IPS-18a (cell line): ENCODE data around the gene SPATA25.

Experiments
- H3K27ac ChIP-seq: one replicate; pipeline ENCODE4 v1.5.1; 2013; ENCODE audit warnings: low read length
- H3K27me3 ChIP-seq: one replicate; pipeline ENCODE4 v1.6.1; 2013; ENCODE audit warnings: mild to moderate bottlenecking, low read length; ENCODE audit not compliant: control insufficient read depth, insufficient read depth
- H3K36me3 ChIP-seq: one replicate; pipeline ENCODE4 v1.6.1; 2013; ENCODE audit warnings: low read depth, low read length; ENCODE audit not compliant: control insufficient read depth
- H3K4me1 ChIP-seq: one replicate; pipeline ENCODE4 v1.6.1; 2013; ENCODE audit warnings: low read depth, low read length; ENCODE audit not compliant: control insufficient read depth
- H3K4me3 ChIP-seq: one replicate; pipeline ENCODE4 v1.5.1; 2013; ENCODE audit warnings: low read length
- H3K9ac ChIP-seq: one replicate; pipeline ENCODE4 v1.6.1; 2013; ENCODE audit warnings: mild to moderate bottlenecking, low read length, moderate library complexity
- H3K9me3 ChIP-seq: one replicate; pipeline ENCODE4 v1.6.1; 2013; ENCODE audit warnings: low read depth, low read length; ENCODE audit not compliant: control insufficient read depth

SPATA25 gene

DNA sequence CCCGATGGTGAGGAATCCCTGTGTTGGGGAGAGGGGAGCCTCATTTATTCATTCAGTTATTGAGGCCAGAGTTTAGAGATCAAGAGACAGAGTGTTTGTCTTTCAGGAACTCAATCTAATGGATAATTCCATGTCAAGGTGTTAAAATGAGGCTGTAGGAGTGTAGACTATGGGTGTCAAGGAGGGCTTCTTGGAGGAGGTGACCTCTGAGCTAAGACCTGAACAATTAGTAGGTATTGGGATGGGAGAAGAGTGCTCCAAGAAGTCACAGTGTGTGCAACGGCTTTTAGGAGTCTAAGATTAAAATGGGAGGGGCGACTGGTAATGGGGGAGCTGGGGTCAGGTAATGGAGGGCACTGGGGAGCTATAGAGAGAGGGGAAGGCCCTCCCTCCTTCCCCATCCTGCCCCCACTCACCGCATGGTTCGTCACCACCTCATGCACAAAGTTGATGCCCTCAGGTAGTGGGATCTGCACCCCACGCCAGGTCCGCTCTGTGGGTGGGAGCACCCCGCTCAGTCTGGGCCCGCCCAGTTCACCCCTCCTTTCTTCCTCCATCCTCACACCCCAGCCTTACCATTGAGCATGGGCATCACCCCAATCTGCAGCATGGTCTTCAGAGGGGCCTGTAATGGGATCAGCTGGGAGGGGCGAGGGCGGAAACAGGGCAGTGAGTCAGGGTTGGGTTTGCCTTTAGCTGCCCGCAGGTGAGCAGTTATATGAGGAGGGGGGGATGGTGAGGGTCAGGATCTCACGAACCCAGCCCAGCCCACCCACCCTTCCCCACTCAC is 11.8 kb upstream of the SPATA25 start:
- Histone ChIP-seq H3K36me3 (peaks cover 54% of the 10 kb centered on the region), H3K27me3 (no peaks in the 10 kb centered on the region), H3K4me3 (no peak overlapping the region), H3K27ac (no peak overlapping the region), H3K9me3 (no peaks in the 10 kb centered on the region), H3K9ac (no peak overlapping the region), H3K4me1 (no peaks in the 10 kb centered on the region)

GRCh38 chr20:45898285-45898684 is 10.9 kb upstream of the SPATA25 start:
- H3K27me3 ChIP-seq: no peaks in the 10 kb centered on the region
- H3K27ac ChIP-seq: no peak overlapping the region
- H3K9me3 ChIP-seq: no peaks in the 10 kb centered on the region
- no peak overlapping the region for H3K9ac ChIP-seq
- H3K36me3 ChIP-seq: peaks cover 52% of the 10 kb centered on the region
- no peaks in the 10 kb centered on the region for H3K4me1 ChIP-seq
- no peak overlapping the region for H3K4me3 ChIP-seq

DNA sequence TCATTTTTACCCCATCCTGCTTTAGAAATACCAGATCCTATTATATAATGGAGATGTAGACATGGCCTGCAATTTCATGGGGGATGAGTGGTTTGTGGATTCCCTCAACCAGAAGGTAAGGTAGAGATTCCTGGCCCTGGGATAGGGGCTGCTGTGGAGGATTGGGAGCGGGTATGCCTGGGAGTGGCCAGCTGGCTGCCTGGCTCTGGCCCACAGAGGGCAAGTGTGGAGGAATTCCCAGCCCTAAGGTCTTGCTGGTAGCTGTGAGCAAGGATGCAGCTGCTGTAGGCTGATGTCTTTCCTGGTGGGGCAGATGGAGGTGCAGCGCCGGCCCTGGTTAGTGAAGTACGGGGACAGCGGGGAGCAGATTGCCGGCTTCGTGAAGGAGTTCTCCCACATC is 10.3 kb upstream of the SPATA25 start:
- Histone ChIP-seq H3K27ac (no peak overlapping the region), H3K4me3 (no peak overlapping the region), H3K4me1 (no peaks in the 10 kb centered on the region), H3K9me3 (no peaks in the 10 kb centered on the region), H3K36me3 (peaks cover 48% of the 10 kb centered on the region), H3K9ac (no peak overlapping the region), H3K27me3 (no peaks in the 10 kb centered on the region)

DNA sequence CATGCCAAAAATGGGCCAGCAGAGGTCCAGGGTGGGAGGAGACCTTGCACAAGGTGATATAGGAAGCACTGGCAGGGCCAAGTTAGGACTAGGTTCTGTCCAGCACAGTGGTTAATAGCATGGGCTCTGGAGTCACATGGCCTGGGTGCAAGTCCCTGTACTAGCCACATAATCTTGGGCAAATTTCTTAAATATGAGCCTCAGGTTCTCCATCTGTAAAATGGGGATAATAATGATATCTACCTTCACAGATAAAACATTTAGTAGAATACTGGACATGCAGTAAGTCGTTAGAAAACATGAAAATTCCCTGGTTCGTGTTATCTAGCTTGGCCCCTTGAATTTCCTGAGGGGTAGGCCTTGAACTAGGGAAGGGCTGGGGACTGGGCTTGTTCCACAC is 9.9 kb upstream of the SPATA25 start:
- H3K4me1 ChIP-seq: no peaks in the 10 kb centered on the region
- H3K9me3 ChIP-seq: no peaks in the 10 kb centered on the region
- no peak overlapping the region for H3K4me3 ChIP-seq
- peaks cover 48% of the 10 kb centered on the region for H3K36me3 ChIP-seq
- no peak overlapping the region for H3K27ac ChIP-seq
- H3K27me3 ChIP-seq: no peaks in the 10 kb centered on the region
- no peak overlapping the region for H3K9ac ChIP-seq

DNA sequence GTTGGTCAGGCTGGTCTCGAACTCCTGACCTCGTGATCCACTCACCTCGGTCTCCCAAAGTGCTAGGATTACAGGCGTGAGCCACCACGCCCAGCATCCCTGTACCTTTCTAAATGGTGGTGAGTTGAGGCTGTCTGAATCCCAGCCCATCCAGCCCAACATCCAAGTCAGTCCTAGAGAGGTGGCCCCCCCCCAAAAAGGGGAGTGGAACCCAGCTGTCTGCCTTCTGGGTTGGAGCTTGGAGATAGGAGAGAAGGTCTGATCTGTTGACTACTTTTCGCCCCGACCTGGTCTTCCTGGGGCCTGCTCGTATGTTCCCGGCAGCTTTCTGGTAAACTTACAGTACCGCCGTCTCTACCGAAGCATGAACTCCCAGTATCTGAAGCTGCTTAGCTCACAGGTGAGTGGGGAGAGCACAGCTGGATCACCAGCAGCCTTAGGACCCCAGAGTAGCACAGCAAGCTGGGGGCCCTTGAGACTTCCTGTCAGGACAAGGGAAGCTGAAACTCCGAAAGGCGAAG is 9.3 kb upstream of the SPATA25 start:
- Histone ChIP-seq H3K27ac (no peak overlapping the region), H3K27me3 (no peaks in the 10 kb centered on the region), H3K4me1 (no peaks in the 10 kb centered on the region), H3K4me3 (no peak overlapping the region), H3K36me3 (peaks cover 44% of the 10 kb centered on the region), H3K9ac (no peak overlapping the region), H3K9me3 (no peaks in the 10 kb centered on the region)

- Histone ChIP-seq H3K4me1 (no peaks in the 10 kb centered on the region), H3K27me3 (no peaks in the 10 kb centered on the region), H3K27ac (no peak overlapping the region), H3K36me3 (peaks cover 32% of the 10 kb centered on the region), H3K4me3 (no peak overlapping the region), H3K9ac (no peak overlapping the region), H3K9me3 (no peaks in the 10 kb centered on the region)
Observed at GRCh38 chr20:45894797-45895196, 7.4 kb upstream of the SPATA25 start.

DNA sequence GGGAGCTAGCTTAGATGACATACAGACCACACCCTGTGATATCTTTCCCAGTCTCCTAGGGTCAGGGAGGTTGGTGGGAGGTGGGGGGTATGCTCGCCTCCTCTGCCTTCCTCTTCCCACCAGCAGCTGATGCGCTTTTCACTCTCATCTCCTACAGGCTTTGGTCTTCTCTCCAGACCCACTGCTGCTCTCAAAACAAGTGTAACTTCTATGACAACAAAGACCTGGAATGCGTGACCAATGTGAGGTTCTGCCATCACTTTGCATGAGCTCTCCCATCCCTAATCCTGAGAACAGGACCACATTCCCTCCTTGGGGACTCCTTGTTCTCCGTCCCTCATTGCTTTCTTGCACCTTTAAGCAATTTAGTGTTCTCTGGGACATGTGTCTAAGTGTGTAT is 6.4 kb upstream of the SPATA25 start:
- no peak overlapping the region for H3K9ac ChIP-seq
- no peaks in the 10 kb centered on the region for H3K9me3 ChIP-seq
- H3K4me3 ChIP-seq: no peak overlapping the region
- no peaks in the 10 kb centered on the region for H3K27me3 ChIP-seq
- H3K27ac ChIP-seq: no peak overlapping the region
- peaks cover 26% of the 10 kb centered on the region for H3K36me3 ChIP-seq
- no peaks in the 10 kb centered on the region for H3K4me1 ChIP-seq

DNA sequence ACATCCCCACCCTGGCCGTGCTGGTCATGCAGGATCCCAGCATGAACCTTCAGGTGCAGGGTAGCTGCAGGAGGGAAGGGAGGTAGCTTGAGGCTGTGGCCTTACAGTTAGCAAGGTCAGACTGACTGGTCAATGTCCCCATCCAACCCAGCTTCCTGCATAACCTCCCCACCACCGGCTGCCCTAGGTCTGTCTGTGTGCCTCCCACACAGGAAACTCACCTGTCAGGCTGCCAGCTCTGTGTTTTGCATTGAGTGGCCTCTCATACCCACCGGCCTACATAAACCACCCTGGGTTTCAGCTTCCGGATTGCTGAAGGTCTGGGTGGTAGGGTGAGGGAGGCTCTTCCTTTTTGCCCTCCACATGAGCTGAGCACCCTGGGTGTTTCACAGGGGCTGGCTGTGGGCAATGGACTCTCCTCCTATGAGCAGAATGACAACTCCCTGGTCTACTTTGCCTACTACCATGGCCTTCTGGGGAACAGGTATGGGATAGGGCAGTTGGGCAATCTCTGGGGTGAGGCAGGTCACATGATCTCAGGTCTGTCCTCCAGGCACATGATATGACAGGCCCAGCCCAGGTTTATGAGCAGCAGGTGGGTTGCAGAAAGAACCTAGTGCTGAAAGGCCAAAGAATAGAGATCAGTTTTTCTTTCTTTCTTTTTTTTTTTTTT is 5.5 kb upstream of the SPATA25 start:
- peaks cover 18% of the 10 kb centered on the region for H3K36me3 ChIP-seq
- H3K9ac ChIP-seq: no peak overlapping the region
- no peak overlapping the region for H3K4me3 ChIP-seq
- no peaks in the 10 kb centered on the region for H3K4me1 ChIP-seq
- no peak overlapping the region for H3K27ac ChIP-seq
- H3K27me3 ChIP-seq: no peaks in the 10 kb centered on the region
- no peaks in the 10 kb centered on the region for H3K9me3 ChIP-seq

GRCh38 chr20:45892049-45892825 is 4.8 kb upstream of the SPATA25 start:
- Histone ChIP-seq H3K9ac (peak overlapping the region; percentile 63), H3K27ac (no peak overlapping the region), H3K4me1 (no peaks in the 10 kb centered on the region), H3K9me3 (no peaks in the 10 kb centered on the region), H3K36me3 (peaks cover 12% of the 10 kb centered on the region), H3K27me3 (no peaks in the 10 kb centered on the region), H3K4me3 (peak overlapping the region; percentile 77)

DNA sequence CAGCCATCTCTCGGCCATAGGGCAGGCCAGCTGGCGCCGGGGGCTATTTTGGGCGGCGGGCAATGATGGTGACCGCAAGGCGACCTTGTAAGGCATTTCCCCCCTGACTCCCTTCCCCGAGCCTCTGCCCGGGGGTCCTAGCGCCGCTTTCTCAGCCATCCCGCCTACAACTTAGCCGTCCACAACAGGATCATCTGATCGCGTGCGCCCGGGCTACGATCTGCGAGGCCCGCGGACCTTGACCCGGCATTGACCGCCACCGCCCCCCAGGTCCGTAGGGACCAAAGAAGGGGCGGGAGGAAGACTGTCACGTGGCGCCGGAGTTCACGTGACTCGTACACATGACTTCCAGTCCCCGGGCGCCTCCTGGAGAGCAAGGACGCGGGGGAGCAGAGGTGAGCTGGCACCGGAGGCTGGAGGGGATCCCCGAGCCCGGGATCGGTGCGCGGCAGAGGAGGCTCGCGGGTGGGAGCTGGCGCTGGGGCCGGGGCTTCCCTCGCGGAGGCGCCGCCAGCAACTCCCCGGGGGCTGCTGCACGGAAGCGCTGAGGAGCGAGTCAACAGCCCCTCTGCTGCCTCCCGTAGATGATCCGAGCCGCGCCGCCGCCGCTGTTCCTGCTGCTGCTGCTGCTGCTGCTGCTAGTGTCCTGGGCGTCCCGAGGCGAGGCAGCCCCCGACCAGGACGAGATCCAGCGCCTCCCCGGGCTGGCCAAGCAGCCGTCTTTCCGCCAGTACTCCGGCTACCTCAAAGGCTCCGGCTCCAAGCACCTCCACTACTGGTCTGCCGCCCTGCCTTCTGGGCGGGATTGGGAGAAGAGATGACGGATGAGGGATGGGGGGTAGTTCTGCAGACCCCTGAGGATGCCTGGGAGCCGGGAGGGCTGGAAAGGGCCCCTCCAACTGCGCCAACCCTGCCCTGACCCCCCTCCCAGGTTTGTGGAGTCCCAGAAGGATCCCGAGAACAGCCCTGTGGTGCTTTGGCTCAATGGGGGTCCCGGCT is 3.9 kb upstream of the SPATA25 start, which contains the start of the genes CTSA and NEURL2:
Gene CTSA, plus strand, starts transcription at position 351 of the 999 bp plus-strand sequence. Its CDS starts 234 bp downstream, at position 585.
Gene NEURL2, minus strand, starts transcription at position 224 of the 999 bp plus-strand sequence. Its CDS starts 217 bp downstream, at position 7.
- Histone ChIP-seq H3K27me3 (no peaks in the 10 kb centered on the region), H3K4me1 (no peaks in the 10 kb centered on the region), H3K9ac (peak within 1 kb of the TSS; percentile 63), H3K36me3 (peaks cover 11% of the 10 kb centered on the region), H3K4me3 (peak within 1 kb of the TSS; percentile 77), H3K27ac (no peak within 1 kb of the TSS), H3K9me3 (no peaks in the 10 kb centered on the region)
